MCF 10A (cell line): Measurements from ENCODE around the gene HNRNPH1. TPM values are rescaled to one million over a fixed set of nuclear protein-coding genes. Genes with fewer than 3 reads are reported as not detected.

Source experiments
- BruUV-seq: library from RNA; stranded (reverse); fragments of 400-500 nt; replicated peaks from 2 replicates; lab custom pipeline; 2021; lab: Mats Ljungman, UMichigan
- CTCF ChIA-PET: fragments of 300-600 bp; sonication (Branson Sonifier 250); formaldehyde crosslinking; extraction: SDS; loops from one replicate; lab custom pipeline; 2021; ENCODE audit warnings: antibody characterized with exemption, inconsistent platforms; lab: Yijun Ruan, JAX
- POLR2A ChIA-PET: fragments of 300-600, 350-650 bp; sonication (Branson Sonifier 250); formaldehyde crosslinking; extraction: SDS; loops from one replicate; lab custom pipeline; 2020; ENCODE audit warnings: antibody characterized with exemption, inconsistent platforms; lab: Yijun Ruan, JAX
- DNase-seq: peaks from one replicate; pipeline ENCODE4 v3.0.0-alpha.2; 2018; ENCODE audit not compliant: unreplicated experiment
- H3K27ac Mint-ChIP-seq: one replicate; pipeline ENCODE4 v1.8.0; 2022; ENCODE audit warnings: mild to moderate bottlenecking, low read depth, mixed read lengths; ENCODE audit not compliant: unreplicated experiment
- H3K27me3 Mint-ChIP-seq: one replicate; pipeline ENCODE4 v1.8.0; 2022; ENCODE audit warnings: mixed read lengths; ENCODE audit not compliant: insufficient read depth, unreplicated experiment
- H3K36me3 Mint-ChIP-seq: one replicate; pipeline ENCODE4 v1.8.0; 2022; ENCODE audit warnings: mild to moderate bottlenecking, moderate library complexity, mixed read lengths; ENCODE audit not compliant: insufficient read depth, unreplicated experiment
- H3K4me1 Mint-ChIP-seq: one replicate; pipeline ENCODE4 v1.8.0; 2022; ENCODE audit warnings: mixed read lengths; ENCODE audit not compliant: insufficient read depth, unreplicated experiment
- H3K4me3 Mint-ChIP-seq: one replicate; pipeline ENCODE4 v1.8.0; 2022; ENCODE audit warnings: mild to moderate bottlenecking, moderate library complexity, mixed read lengths; ENCODE audit not compliant: unreplicated experiment
- H3K9me3 Mint-ChIP-seq: one replicate; pipeline ENCODE4 v1.8.0; 2022; ENCODE audit warnings: mixed read lengths; ENCODE audit not compliant: unreplicated experiment
- intact Hi-C: fragments of 100-400 bp; cut with micrococcal nuclease; formaldehyde crosslinking; loops from 2 replicates; pipeline ENCODE4 v1.14.1; 2022
- total RNA-seq: library from RNA; stranded (reverse); gene quantifications from 2 replicates; pipeline ENCODE4 v1.2.3, GENCODE V29; 2022
- TF ChIP-seq, protein P1 (sequence below): fragments of 200-600 bp; IDR thresholded peaks from one replicate; pipeline ENCODE4 v1.8.0; 2022; ENCODE audit warnings: antibody characterized with exemption, mild to moderate bottlenecking; ENCODE audit not compliant: unreplicated experiment

Gene HNRNPH1
- total RNA-seq, 1 experiment from 2014 or later, result 907 TPM

DNA sequence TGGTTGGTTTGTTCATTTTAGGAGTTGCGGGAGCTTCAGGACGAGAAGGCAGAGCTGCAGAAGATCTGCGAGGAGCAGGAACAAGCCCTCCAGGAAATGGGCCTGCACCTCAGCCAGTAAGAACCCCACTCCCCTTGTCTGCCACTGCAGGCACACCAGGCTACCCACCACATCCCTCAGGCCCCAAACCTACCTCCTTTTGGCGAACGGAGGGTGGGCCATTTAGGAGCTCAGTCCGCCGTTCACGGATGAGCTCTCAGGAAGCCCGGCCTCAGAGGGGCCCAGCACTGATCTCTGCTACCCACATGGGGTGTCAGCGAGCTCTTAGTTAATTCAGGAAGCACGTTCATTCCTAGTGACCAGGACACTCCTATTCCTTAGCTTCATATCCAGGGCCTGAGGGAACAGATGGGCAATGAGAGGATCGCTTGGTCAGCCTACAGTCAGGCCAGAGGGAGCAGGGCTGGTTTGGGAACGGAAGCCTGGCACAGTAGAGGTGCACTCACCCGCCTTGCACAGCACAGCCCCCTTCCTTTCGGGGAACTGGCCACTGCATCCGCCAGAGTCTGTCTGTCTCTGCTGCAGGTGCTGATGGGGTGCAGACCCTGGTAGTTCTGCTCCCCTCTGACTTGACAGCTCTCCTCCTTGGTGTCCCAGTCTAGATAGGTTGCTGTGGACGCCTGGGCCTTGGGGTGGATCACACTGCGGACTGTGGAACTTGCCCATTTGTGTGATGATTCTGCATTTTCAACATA lies 21.4 kb downstream of the HNRNPH1 start:
- POLR2A ChIA-PET, result interaction anchor here (0.6 to 4.1 kb wide), 6 partner anchors 11 to 1312 kb away, joined by 3 to 21 read pairs (median 3); partner anchors contain the start of gene HNRNPH1
- intact Hi-C loops, result no loop called here
- Mint-ChIP-seq H3K36me3 (peaks cover 99% of the 10 kb centered on the region), H3K9me3 (no peaks in the 10 kb centered on the region), H3K4me3 (no peak overlapping the region), H3K27ac (no peak overlapping the region), H3K27me3 (no peaks in the 10 kb centered on the region), H3K4me1 (no peaks in the 10 kb centered on the region)
- TF ChIP-seq, protein P1, sequence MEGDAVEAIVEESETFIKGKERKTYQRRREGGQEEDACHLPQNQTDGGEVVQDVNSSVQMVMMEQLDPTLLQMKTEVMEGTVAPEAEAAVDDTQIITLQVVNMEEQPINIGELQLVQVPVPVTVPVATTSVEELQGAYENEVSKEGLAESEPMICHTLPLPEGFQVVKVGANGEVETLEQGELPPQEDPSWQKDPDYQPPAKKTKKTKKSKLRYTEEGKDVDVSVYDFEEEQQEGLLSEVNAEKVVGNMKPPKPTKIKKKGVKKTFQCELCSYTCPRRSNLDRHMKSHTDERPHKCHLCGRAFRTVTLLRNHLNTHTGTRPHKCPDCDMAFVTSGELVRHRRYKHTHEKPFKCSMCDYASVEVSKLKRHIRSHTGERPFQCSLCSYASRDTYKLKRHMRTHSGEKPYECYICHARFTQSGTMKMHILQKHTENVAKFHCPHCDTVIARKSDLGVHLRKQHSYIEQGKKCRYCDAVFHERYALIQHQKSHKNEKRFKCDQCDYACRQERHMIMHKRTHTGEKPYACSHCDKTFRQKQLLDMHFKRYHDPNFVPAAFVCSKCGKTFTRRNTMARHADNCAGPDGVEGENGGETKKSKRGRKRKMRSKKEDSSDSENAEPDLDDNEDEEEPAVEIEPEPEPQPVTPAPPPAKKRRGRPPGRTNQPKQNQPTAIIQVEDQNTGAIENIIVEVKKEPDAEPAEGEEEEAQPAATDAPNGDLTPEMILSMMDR, result no peak
- BruUV-seq, result no TSS peak
- DNase-seq, result no peak
- CTCF ChIA-PET, result interaction anchor here (0.6 kb wide), 1 partner anchor 964 kb away, joined by 3 read pairs; no protein-coding TSS in a partner anchor

DNA sequence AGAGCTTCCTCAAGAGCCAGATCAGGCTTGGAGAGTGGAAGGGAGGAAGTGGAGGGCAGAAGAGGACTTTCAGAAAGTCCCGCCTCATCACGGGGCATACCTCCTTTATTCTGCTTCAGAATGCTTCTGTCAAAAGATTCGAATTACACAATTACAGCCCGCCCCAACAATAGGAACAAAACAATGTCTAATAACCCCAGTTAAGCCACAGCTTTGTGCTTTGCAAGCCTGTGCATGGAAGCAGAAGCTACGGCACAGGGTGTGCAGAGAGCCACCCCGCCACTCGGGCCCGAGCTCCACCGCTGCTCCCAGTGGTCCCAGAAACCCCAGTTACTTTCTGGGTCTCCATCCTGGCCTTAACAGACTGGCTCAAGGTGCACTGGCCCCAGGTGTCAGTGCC lies 23.5 kb downstream of the HNRNPH1 start:
- Mint-ChIP-seq H3K27ac (no peak overlapping the region), H3K27me3 (no peaks in the 10 kb centered on the region), H3K36me3 (peaks cover 99% of the 10 kb centered on the region), H3K4me1 (no peaks in the 10 kb centered on the region), H3K9me3 (no peaks in the 10 kb centered on the region), H3K4me3 (no peak overlapping the region)
- no peak for DNase-seq
- POLR2A ChIA-PET, result interaction anchor here (0.7 to 4.1 kb wide), 2 partner anchors 12 to 23 kb away, joined by 3 to 21 read pairs; partner anchors contain the start of gene HNRNPH1
- BruUV-seq, result no TSS peak
- TF ChIP-seq, protein P1, result no peak
- CTCF ChIA-PET, result interaction anchor here (0.7 to 1.1 kb wide), 2 partner anchors 17 to 711 kb away, joined by 3 to 4 read pairs; no protein-coding TSS in a partner anchor
- intact Hi-C loops, result no loop called here

DNA sequence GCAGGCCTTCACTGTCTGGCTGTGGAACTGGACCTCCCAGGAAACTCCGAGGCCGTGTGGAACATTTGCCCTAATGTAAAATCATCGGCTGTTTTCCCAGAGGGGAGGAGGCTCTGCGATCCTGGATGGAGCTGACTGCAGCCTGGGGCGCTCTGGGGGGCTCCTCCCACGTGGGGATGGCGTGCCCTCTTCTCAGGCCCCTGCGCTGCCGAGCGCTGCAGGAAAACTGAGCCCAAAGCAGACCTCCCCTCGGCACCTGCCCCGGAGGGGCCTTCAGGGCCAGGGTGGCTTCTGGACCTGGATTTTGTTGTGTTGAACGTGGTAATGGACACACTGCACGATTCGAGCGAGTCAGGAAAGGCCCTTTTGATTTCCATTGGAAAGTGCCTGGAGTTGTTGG lies 23.9 kb downstream of the HNRNPH1 start:
- H3K27me3 Mint-ChIP-seq, result no peaks in the 10 kb centered on the region
- peaks cover 99% of the 10 kb centered on the region for H3K36me3 Mint-ChIP-seq
- no peaks in the 10 kb centered on the region for H3K4me1 Mint-ChIP-seq
- no TSS peak for BruUV-seq
- DNase-seq, result no peak
- ChIA-PET POLR2A (interaction anchor here (0.7 to 4.1 kb wide), 2 partner anchors 12 to 23 kb away, joined by 3 to 21 read pairs; partner anchors contain the start of gene HNRNPH1), CTCF (interaction anchor here (0.7 kb wide), 1 partner anchor 711 kb away, joined by 3 read pairs; no protein-coding TSS in a partner anchor)
- intact Hi-C loops, result no loop called here
- no peak overlapping the region for H3K4me3 Mint-ChIP-seq
- TF ChIP-seq, protein P1, result no peak
- H3K9me3 Mint-ChIP-seq, result no peaks in the 10 kb centered on the region
- no peak overlapping the region for H3K27ac Mint-ChIP-seq

DNA sequence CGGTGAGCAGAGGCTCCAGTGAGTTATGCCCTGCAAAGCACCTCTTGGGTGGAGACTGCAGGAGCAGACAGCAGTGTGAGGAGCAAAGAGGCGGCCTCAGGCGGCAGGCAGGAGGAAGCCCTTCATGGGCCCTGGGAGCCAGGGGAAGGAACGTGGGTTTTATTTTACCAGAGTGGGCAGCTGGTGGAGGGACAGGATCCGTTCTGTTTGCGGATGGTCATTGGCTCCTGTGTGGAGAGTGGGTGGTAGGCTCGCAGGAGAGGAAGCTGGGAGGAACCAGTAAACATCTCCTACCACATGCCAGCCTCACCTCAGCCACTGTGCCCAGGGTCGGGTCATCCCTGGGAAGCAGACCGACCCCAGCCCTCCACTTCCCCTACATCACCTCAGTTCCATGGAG lies 24.4 kb downstream of the HNRNPH1 start:
- no TSS peak for BruUV-seq
- Mint-ChIP-seq H3K4me1 (no peaks in the 10 kb centered on the region), H3K27ac (no peak overlapping the region), H3K4me3 (no peak overlapping the region), H3K9me3 (no peaks in the 10 kb centered on the region), H3K36me3 (peaks cover 99% of the 10 kb centered on the region), H3K27me3 (no peaks in the 10 kb centered on the region)
- ChIA-PET CTCF (interaction anchor here (0.6 kb wide), 1 partner anchor 102 kb away, joined by 3 read pairs; no protein-coding TSS in a partner anchor), POLR2A (interaction anchor here (1.0 to 4.1 kb wide), 2 partner anchors 24 to 40 kb away, joined by 3 to 21 read pairs; partner anchors contain the start of gene HNRNPH1)
- no peak for DNase-seq
- TF ChIP-seq, protein P1, result no peak
- intact Hi-C loops, result no loop called here
